H1 (cell line): Measurements from ENCODE around the gene IL36A.

Source experiments
- ASH2L ChIP-seq: fragments of 200-600, 300-600 bp; sonication (generic); IDR thresholded peaks from one replicate; pipeline ENCODE4 v1.7.1; 2017; ENCODE audit warnings: low read length
- CBX5 ChIP-seq: fragments of 300-800, 300-1000 bp; sonication (generic); IDR thresholded peaks from 2 replicates; pipeline ENCODE4 v1.7.1; 2016; ENCODE audit warnings: antibody characterized with exemption, low read length, low read depth
- E2F6 ChIP-seq: IDR thresholded peaks from 2 replicates; pipeline ENCODE4 v1.6.1; 2012; ENCODE audit warnings: inconsistent platforms
- EP300 ChIP-seq, 2 experiments: IDR thresholded peaks; 1 replicate in 1 of 2; 2 replicates in 1 of 2; pipeline ENCODE4 v1.6.1; 2011 to 2012; ENCODE audit warnings: low read depth in 2 of 2, low read length in 2 of 2, mild to moderate bottlenecking in 2 of 2, borderline replicate concordance in 1 of 2, inconsistent platforms in 1 of 2, moderate library complexity in 1 of 2
- EZH2 ChIP-seq: fragments of 200-600 bp; sonication (generic); IDR thresholded peaks from 2 replicates; pipeline ENCODE4 v1.7.1; 2012; ENCODE audit warnings: low read depth, mild to moderate bottlenecking, moderate library complexity, low read length, inconsistent platforms; ENCODE audit not compliant: severe bottlenecking
- JUND ChIP-seq: IDR thresholded peaks from 2 replicates; pipeline ENCODE4 v1.6.1; 2011; ENCODE audit warnings: mild to moderate bottlenecking, improper control_type of control experiment, low read length
- POLR2A ChIP-seq, 2 experiments: IDR thresholded peaks; 1 replicate in 1 of 2; 2 replicates in 1 of 2; pipeline ENCODE4 v1.6.1; 2011; ENCODE audit warnings: low read depth in 2 of 2, low read length in 2 of 2, mild to moderate bottlenecking in 2 of 2; ENCODE audit errors: control extremely low read depth in 1 of 2
- POLR2AphosphoS5 ChIP-seq: IDR thresholded peaks from 2 replicates; pipeline ENCODE4 v1.6.1; 2011; ENCODE audit warnings: low read depth, low read length
- RFX5 ChIP-seq: IDR thresholded peaks from 2 replicates; pipeline ENCODE4 v1.6.1; 2011; ENCODE audit warnings: low read depth, low read length, improper control_type of control experiment, borderline replicate concordance
- TEAD4 ChIP-seq: IDR thresholded peaks from 2 replicates; pipeline ENCODE4 v1.6.1; 2012; ENCODE audit warnings: low read depth, low read length, inconsistent platforms, mixed read lengths
- ZNF274 ChIP-seq: IDR thresholded peaks from 2 replicates; pipeline ENCODE4 v1.7.0; 2012; ENCODE audit warnings: low read length, borderline replicate concordance; ENCODE audit errors: extremely low read depth
- TF ChIP-seq, protein P1 (sequence below), 3 experiments: IDR thresholded peaks; 1 replicate in 2 of 3; 2 replicates in 1 of 3; pipeline versions ENCODE4 v1.5.1 to v1.6.1; 2011; ENCODE audit warnings: low read length in 3 of 3, mild to moderate bottlenecking in 3 of 3, inconsistent platforms in 2 of 3, low read depth in 1 of 3, moderate library complexity in 1 of 3; ENCODE audit not compliant: insufficient read depth in 1 of 3; ENCODE audit errors: control extremely low read depth in 1 of 3
- TF ChIP-seq, protein P2 (sequence below): IDR thresholded peaks from 2 replicates; pipeline ENCODE4 v1.6.1; 2012; ENCODE audit warnings: low read length, inconsistent platforms

- TF ChIP-seq JUND (no peak), POLR2A (IDR thresholded peaks at IDR 0.05; ENCODE audit: control extremely low read depth in 1 of 2, low read depth in 2 of 2, low read length in 2 of 2) (no peak), ASH2L (no peak), EP300 (IDR thresholded peaks at IDR 0.05; ENCODE audit: borderline replicate concordance in 1 of 2, low read depth in 2 of 2, low read length in 2 of 2) (no peak), EZH2 (no peak), ZNF274 (no peak), CBX5 (no peak), TEAD4 (no peak), POLR2AphosphoS5 (no peak), E2F6 (no peak), RFX5 (no peak)
- TF ChIP-seq, protein P1, sequence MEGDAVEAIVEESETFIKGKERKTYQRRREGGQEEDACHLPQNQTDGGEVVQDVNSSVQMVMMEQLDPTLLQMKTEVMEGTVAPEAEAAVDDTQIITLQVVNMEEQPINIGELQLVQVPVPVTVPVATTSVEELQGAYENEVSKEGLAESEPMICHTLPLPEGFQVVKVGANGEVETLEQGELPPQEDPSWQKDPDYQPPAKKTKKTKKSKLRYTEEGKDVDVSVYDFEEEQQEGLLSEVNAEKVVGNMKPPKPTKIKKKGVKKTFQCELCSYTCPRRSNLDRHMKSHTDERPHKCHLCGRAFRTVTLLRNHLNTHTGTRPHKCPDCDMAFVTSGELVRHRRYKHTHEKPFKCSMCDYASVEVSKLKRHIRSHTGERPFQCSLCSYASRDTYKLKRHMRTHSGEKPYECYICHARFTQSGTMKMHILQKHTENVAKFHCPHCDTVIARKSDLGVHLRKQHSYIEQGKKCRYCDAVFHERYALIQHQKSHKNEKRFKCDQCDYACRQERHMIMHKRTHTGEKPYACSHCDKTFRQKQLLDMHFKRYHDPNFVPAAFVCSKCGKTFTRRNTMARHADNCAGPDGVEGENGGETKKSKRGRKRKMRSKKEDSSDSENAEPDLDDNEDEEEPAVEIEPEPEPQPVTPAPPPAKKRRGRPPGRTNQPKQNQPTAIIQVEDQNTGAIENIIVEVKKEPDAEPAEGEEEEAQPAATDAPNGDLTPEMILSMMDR (IDR thresholded peaks at IDR 0.05; ENCODE audit: control extremely low read depth in 1 of 3, insufficient read depth in 1 of 3, low read depth in 1 of 3, low read length in 3 of 3) = no peak
- TF ChIP-seq, protein P2, sequence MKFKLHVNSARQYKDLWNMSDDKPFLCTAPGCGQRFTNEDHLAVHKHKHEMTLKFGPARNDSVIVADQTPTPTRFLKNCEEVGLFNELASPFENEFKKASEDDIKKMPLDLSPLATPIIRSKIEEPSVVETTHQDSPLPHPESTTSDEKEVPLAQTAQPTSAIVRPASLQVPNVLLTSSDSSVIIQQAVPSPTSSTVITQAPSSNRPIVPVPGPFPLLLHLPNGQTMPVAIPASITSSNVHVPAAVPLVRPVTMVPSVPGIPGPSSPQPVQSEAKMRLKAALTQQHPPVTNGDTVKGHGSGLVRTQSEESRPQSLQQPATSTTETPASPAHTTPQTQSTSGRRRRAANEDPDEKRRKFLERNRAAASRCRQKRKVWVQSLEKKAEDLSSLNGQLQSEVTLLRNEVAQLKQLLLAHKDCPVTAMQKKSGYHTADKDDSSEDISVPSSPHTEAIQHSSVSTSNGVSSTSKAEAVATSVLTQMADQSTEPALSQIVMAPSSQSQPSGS = no peak
Observed at GRCh38 chr2:112979731-112980130, 25.5 kb upstream of the IL36A start.
